Neural crest cell (in vitro differentiated cells): ENCODE results near the gene PGC. TPM values are rescaled to one million over a fixed set of nuclear protein-coding genes. Genes with fewer than 3 reads are reported as not detected.

Experiments
- DNase-seq: peaks from one replicate; pipeline ENCODE4 v3.0.0; 2021; ENCODE audit warnings: low read depth, mixed read lengths, low spot score
- H3K27ac Mint-ChIP-seq: one replicate; pipeline ENCODE4 v1.8.0; 2021; ENCODE audit warnings: mild to moderate bottlenecking, mixed read lengths; ENCODE audit not compliant: unreplicated experiment
- H3K27me3 Mint-ChIP-seq: 2 replicates; pipeline ENCODE4 v1.8.0; 2021; ENCODE audit warnings: low read depth, mild to moderate bottlenecking, mixed read lengths
- H3K36me3 Mint-ChIP-seq: 2 replicates; pipeline ENCODE4 v1.8.0; 2021; ENCODE audit warnings: low read depth, mild to moderate bottlenecking, mixed read lengths
- H3K4me1 Mint-ChIP-seq: 2 replicates; pipeline ENCODE4 v1.8.0; 2021; ENCODE audit warnings: mixed read lengths
- H3K4me3 Mint-ChIP-seq: one replicate; pipeline ENCODE4 v1.8.0; 2021; ENCODE audit warnings: mild to moderate bottlenecking, mixed read lengths
- H3K9me3 Mint-ChIP-seq: 2 replicates; pipeline ENCODE4 v1.8.0; 2021; ENCODE audit warnings: mixed read lengths
- CTCF ChIP-seq: fragments of 200-600 bp; sonication (generic); conservative IDR thresholded peaks from 2 replicates; pipeline ENCODE4 v1.5.0; 2021; ENCODE audit warnings: antibody characterized with exemption, mild to moderate bottlenecking
- total RNA-seq: library from RNA; stranded (reverse); gene quantifications from 2 replicates; pipeline ENCODE4 v1.2.1, GENCODE V29; 2021

The PGC gene
- total RNA-seq, 1 donor from 2014 or later = not detected

- no peak for TF ChIP-seq CTCF
- H3K27me3 Mint-ChIP-seq = peaks cover 6% of the 10 kb centered on the region
- no peaks in the 10 kb centered on the region for H3K9me3 Mint-ChIP-seq
- H3K27ac Mint-ChIP-seq = peak overlapping the region; percentile 57
- peaks cover 10% of the 10 kb centered on the region for H3K4me1 Mint-ChIP-seq
- H3K36me3 Mint-ChIP-seq = no peaks in the 10 kb centered on the region
- DNase-seq = no peak
- H3K4me3 Mint-ChIP-seq = no peak overlapping the region
Observed at GRCh38 chr6:41705311-41705995, 41.7 kb downstream of the PGC start.

DNA sequence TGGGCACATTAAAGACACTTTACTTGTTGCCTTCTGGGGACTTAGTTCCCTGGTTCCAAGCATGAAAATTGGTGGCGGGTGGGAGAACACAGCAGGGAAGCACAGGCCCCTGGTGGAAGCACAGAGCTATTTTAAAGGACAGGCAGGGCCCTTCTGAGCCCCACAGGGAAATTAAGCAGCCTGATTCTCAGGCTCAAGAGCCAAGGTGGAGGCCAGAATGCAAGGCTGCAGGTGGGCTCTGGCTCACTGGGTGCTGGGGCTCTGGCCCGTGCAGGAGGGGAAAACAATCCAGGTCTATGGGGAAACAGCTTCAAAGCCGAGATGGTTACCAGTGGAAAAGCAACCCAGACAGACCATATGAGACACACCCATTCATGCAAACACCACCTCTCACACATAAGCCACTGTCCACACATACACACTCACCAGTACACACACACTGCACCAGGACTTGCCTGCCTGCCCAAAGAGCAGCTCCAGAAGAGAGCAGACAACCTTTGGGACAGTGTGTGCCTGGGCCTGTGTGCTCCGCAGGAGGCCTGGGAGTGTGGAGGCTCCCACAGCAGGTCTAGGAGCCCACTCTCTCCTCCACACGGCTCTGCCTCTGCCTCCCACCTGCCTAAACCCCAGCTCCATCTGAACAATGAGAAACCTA, 42.4 kb downstream of the PGC start:
- peaks cover 14% of the 10 kb centered on the region for H3K4me1 Mint-ChIP-seq
- H3K27ac Mint-ChIP-seq = peak overlapping the region; percentile 57
- no peak overlapping the region for H3K4me3 Mint-ChIP-seq
- no peak for DNase-seq
- peaks cover 6% of the 10 kb centered on the region for H3K27me3 Mint-ChIP-seq
- no peaks in the 10 kb centered on the region for H3K9me3 Mint-ChIP-seq
- TF ChIP-seq CTCF = no peak
- H3K36me3 Mint-ChIP-seq = no peaks in the 10 kb centered on the region

- Mint-ChIP-seq H3K4me3 (no peak overlapping the region), H3K27ac (no peak overlapping the region), H3K27me3 (peaks cover under 1% of the 10 kb centered on the region), H3K4me1 (peaks cover 20% of the 10 kb centered on the region), H3K36me3 (no peaks in the 10 kb centered on the region), H3K9me3 (no peaks in the 10 kb centered on the region)
- no peak for TF ChIP-seq CTCF
- no peak for DNase-seq
Observed at GRCh38 chr6:41704028-41704427, 43.2 kb downstream of the PGC start.

DNA sequence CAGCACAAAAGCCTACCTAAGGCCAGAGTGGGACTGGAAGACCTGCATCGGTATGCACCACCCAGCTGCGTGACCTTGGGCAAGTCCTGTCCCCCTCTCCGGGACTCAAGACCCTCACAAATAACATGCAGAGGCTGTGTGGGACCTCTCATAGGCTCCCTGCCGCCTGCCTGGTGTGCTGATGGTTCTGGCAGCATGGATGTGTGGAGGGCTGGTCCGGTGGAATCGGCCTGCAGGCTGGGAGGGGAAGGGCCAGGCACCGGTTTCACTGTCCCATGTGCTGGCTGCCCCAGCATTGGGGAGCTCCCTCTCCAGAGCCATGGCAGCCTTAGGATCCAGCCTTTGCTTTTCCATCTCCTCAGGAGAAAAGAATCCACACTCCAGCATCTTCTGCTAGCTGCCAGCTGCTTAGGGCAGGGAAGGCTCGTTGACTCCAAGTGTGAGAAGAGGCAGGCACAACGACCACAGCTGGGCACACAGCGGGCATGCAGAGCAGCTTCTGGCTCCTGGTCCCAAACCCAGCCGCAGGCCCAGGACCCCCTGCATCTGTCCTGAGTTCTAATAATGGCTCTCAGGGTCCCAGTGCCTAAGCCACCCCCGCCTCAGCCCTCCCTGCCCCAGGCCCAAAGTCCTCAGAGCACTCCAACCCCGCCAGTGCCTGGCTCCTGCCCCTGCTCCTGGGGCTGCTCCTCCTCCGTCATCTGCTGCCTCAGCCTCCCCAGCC, 44.3 kb downstream of the PGC start:
- no peak for TF ChIP-seq CTCF
- no peaks in the 10 kb centered on the region for H3K27me3 Mint-ChIP-seq
- H3K27ac Mint-ChIP-seq = no peak overlapping the region
- no peaks in the 10 kb centered on the region for H3K36me3 Mint-ChIP-seq
- no peaks in the 10 kb centered on the region for H3K9me3 Mint-ChIP-seq
- no peak for DNase-seq
- peaks cover 27% of the 10 kb centered on the region for H3K4me1 Mint-ChIP-seq
- no peak overlapping the region for H3K4me3 Mint-ChIP-seq

GRCh38 chr6:41702089-41702745, 45.0 kb downstream of the PGC start:
- DNase-seq = no peak
- Mint-ChIP-seq H3K27ac (no peak overlapping the region), H3K4me1 (peaks cover 27% of the 10 kb centered on the region), H3K36me3 (no peaks in the 10 kb centered on the region), H3K4me3 (no peak overlapping the region), H3K27me3 (no peaks in the 10 kb centered on the region), H3K9me3 (no peaks in the 10 kb centered on the region)
- no peak for TF ChIP-seq CTCF
